Thoracic aorta (tissue), 2 donors: ENCODE measurements around the gene ANTXRL. TPM values are rescaled to one million over a fixed set of nuclear protein-coding genes. Genes with fewer than 3 reads are reported as not detected.

Experiments used
- ATAC-seq: fragments of 150-250 bp; one replicate; pipeline ENCODE4 v1.8.0; 2017; ENCODE audit warnings: low read depth; ENCODE audit not compliant: insufficient number of reproducible peaks, low FRiP score
- DNase-seq: peaks from one replicate; pipeline ENCODE4 v3.0.0-alpha.2; 2020; ENCODE audit warnings: low spot score
- H3K27ac ChIP-seq, 2 donors: fragments of 200-600 bp; sonication (generic); 1 replicate in 1 of 2; 2 replicates in 1 of 2; pipeline ENCODE4 v1.5.1; 2016; ENCODE audit warnings: mild to moderate bottlenecking in 2 of 2, moderate library complexity in 2 of 2
- H3K27me3 ChIP-seq: fragments of 200-600 bp; sonication (generic); replicated peaks from 2 replicates; pipeline ENCODE4 v1.6.0; 2016; ENCODE audit warnings: mild to moderate bottlenecking; ENCODE audit not compliant: insufficient read depth
- H3K36me3 ChIP-seq: fragments of 200-600 bp; sonication (generic); one replicate; pipeline ENCODE4 v1.5.1; 2016
- H3K4me1 ChIP-seq, 2 donors: fragments of 200-600 bp; sonication (generic); 1 replicate in 1 of 2; 2 replicates in 1 of 2; pipeline versions ENCODE4 v1.5.1 to v1.6.0; 2016; ENCODE audit warnings: low read depth in 2 of 2, mild to moderate bottlenecking in 1 of 2; ENCODE audit not compliant: control insufficient read depth in 1 of 2
- H3K4me3 ChIP-seq: fragments of 200-600 bp; sonication (generic); 2 replicates; pipeline ENCODE4 v1.5.1; 2016; ENCODE audit warnings: mild to moderate bottlenecking
- H3K9me3 ChIP-seq: fragments of 200-600 bp; sonication (generic); 2 replicates; pipeline ENCODE4 v1.5.1; 2016
- total RNA-seq, 2 donors: library from RNA; depleted of rRNA; stranded (reverse); fragments of >200 nt; gene quantifications; one replicate each; pipeline versions ENCODE4 v1.1.0 to v1.2.3, GENCODE V29; 2016
- TF ChIP-seq, protein P1 (sequence below): fragments of 200-600 bp; sonication (generic); IDR thresholded peaks from one replicate; pipeline ENCODE4 v1.5.1; 2019; ENCODE audit warnings: antibody characterized with exemption

ANTXRL gene
- total RNA-seq: not detected

DNA sequence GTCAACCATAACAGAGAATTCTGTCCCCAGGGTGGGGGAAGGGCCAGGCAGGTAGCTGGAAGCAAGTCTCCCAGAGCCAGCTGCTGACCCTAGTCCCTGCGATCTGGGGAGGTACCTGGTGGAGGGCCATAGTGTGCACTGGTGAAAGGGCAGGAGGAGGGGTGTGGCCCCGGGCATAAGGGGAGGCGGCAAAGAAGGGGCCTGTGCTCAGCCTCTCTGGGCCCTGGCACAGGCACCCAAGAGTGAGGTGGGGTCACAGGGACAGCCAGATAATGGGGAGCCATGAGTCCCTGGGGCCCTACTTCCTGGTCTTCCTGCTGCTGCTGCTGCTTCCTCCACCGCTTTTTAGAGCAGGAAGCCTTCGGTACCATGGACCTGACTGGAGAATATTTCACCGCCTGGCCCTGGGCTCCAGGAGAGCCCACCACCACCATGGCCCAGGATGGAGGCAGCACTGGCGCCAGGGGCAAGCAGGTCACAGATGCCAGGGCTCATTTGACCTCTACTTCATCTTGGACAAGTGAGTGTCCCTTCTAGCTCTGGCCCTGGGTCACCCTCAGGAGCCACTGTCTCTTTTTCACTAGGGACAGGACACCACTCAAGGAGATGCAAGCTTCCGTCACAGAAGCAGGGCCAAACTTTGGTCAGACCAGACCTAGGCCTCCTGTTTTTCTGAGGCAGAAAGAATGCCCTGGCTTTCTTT, at the start of gene ANTXRL:
Gene ANTXRL (plus strand): TSS at position 7 of the 703 bp plus-strand sequence. CDS start 266 bp downstream, at position 273.
- ATAC-seq: no peak
- no peaks in the 10 kb centered on the region for H3K27me3 ChIP-seq
- TF ChIP-seq, protein P1, sequence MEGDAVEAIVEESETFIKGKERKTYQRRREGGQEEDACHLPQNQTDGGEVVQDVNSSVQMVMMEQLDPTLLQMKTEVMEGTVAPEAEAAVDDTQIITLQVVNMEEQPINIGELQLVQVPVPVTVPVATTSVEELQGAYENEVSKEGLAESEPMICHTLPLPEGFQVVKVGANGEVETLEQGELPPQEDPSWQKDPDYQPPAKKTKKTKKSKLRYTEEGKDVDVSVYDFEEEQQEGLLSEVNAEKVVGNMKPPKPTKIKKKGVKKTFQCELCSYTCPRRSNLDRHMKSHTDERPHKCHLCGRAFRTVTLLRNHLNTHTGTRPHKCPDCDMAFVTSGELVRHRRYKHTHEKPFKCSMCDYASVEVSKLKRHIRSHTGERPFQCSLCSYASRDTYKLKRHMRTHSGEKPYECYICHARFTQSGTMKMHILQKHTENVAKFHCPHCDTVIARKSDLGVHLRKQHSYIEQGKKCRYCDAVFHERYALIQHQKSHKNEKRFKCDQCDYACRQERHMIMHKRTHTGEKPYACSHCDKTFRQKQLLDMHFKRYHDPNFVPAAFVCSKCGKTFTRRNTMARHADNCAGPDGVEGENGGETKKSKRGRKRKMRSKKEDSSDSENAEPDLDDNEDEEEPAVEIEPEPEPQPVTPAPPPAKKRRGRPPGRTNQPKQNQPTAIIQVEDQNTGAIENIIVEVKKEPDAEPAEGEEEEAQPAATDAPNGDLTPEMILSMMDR: no peak
- no peaks in the 10 kb centered on the region for H3K9me3 ChIP-seq
- no peak within 1 kb of the TSS for H3K4me3 ChIP-seq
- no peak for DNase-seq
- peaks cover 14 to 15% of the 10 kb centered on the region in 2 donors for H3K4me1 ChIP-seq
- no peaks in the 10 kb centered on the region for H3K36me3 ChIP-seq
- no peak within 1 kb of the TSS for H3K27ac ChIP-seq

DNA sequence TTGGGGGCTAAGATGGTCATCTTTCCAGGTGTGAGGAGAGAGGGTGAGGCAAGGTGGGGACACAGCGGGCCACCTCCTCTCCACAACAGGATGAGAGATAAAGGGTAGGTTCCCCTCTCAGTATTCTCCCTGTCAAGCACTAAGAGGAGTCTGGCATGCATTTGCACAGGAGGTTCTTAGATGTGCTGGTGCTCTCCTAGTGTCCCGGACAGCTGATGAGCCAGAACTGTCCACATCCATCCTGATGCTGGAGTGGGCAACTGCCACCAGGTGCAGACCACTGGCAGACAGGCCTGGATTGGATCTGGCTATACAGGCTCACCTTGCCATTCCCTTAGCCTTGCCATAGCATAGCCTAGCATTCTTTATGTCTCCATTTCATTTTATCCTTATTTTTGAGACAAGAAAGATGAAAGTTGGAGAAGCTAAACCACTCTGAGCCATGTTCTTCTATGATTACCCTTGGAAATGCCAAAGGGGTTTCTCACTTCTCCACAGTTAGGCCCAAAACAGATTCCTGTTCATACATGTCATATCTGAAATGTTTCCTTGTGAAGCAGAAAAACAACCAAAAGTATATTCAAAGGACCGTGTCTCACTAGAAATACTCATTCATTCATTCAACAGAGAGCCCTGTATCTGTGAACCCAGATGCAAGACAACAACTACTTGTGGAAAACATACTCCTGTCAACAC, 48.8 kb upstream of the ANTXRL start:
- no peak for ATAC-seq
- Histone ChIP-seq H3K4me3 (no peak overlapping the region), H3K4me1 (no peaks in the 10 kb centered on the region), H3K27ac (no peak overlapping the region), H3K27me3 (no peaks in the 10 kb centered on the region), H3K36me3 (no peaks in the 10 kb centered on the region), H3K9me3 (no peaks in the 10 kb centered on the region)
- no peak for DNase-seq
- TF ChIP-seq, protein P1: no peak

DNA sequence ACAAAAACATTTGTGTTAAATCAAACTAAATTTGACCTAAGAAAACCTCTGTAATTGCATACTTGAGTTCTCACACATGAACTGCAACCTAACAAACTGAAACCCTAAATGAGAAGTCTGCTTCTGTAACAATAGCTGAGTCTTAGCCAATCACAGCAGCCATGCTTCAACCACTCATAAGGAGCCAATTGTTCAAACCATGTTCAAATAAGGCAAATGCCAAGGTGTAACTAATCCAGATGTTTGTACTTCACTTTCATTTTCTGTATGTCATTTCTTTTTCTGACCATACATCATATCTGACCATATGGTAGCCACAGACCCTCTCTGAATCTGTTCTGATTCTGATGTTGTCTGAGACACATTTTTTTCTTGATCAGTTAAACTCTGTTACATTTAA, 47.5 kb upstream of the ANTXRL start:
- H3K9me3 ChIP-seq: no peaks in the 10 kb centered on the region

DNA sequence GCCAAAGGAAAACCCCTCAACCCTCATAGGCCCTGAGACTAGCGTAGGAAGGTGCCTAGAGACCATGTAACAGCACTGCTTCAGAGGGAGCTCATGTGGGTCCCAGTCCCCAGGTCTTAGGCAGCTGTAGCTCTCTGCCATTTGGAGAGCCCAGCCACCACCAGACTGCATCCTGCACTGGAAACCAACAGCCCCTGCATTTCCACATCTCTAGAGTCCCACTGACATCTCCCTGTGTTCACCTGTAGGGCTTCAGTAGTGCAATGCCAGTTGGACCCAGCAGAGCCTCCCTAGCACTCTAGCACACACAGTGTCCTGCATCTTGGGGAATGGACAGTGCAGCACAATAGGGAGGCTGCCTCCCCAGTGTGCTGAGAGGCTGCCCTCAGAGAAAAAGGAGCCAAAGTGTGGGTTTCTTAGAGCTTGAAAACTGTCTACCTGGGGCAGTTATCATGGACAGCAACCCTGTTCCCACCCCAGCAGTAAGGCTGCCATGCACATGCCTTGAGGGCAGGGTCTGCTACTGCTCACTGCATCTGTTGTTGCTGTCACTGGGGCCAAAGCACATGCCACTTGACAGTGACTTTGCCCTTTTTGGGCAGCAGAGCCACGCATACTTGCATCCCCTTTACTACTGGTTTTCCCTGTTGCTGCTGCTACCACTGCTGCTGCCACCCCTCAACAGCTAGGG, 46.7 kb upstream of the ANTXRL start:
- Histone ChIP-seq H3K4me1 (no peaks in the 10 kb centered on the region), H3K36me3 (no peaks in the 10 kb centered on the region), H3K4me3 (no peak overlapping the region), H3K9me3 (no peaks in the 10 kb centered on the region), H3K27ac (no peak overlapping the region), H3K27me3 (no peaks in the 10 kb centered on the region)
- no peak for ATAC-seq
- TF ChIP-seq, protein P1: no peak
- no peak for DNase-seq

More for the DNA sequence above, 47.5 kb upstream of the ANTXRL start:
- no peaks in the 10 kb centered on the region for H3K36me3 ChIP-seq
- H3K4me1 ChIP-seq: no peaks in the 10 kb centered on the region
- no peak overlapping the region for H3K27ac ChIP-seq
- no peak overlapping the region for H3K4me3 ChIP-seq
- ATAC-seq (no peak), DNase-seq (no peak)
- TF ChIP-seq, protein P1: no peak
- H3K27me3 ChIP-seq: no peaks in the 10 kb centered on the region
